Breast epithelium (tissue), 4 donors: Measurements from ENCODE around the gene RASSF1. TPM values are rescaled to one million over a fixed set of nuclear protein-coding genes. Genes with fewer than 3 reads are reported as not detected.

ENCODE experiments used
- DNase-seq, 2 donors: peaks; one replicate each; pipeline ENCODE4 v3.0.0-alpha.2; 2019; ENCODE audit warnings: low spot score in 2 of 2
- H3K27ac ChIP-seq, 2 donors: fragments of 200-600 bp; sonication (generic) in 1 of 2; one replicate each; pipeline ENCODE4 v1.5.1; 2016 to 2019; ENCODE audit warnings: mild to moderate bottlenecking in 1 of 2
- H3K27me3 ChIP-seq, 2 donors: fragments of 200-600 bp; sonication (generic) in 1 of 2; one replicate each; pipeline versions ENCODE4 v1.5.1 to v1.6.0; 2017 to 2019; ENCODE audit warnings: control low read depth in 1 of 2, mild to moderate bottlenecking in 1 of 2
- H3K36me3 ChIP-seq: fragments of 200-600 bp; one replicate; pipeline ENCODE4 v1.5.1; 2019
- H3K4me1 ChIP-seq, 2 donors: fragments of 200-600 bp; sonication (generic); one replicate each; pipeline ENCODE4 v1.5.1; 2016 to 2019; ENCODE audit warnings: control low read depth in 1 of 2
- H3K4me3 ChIP-seq, 3 donors: fragments of 200-600 bp; sonication (generic); 1 replicate in 2 of 3; 2 replicates in 1 of 3; pipeline ENCODE4 v1.5.1; 2016 to 2019; ENCODE audit warnings: mild to moderate bottlenecking in 3 of 3, moderate library complexity in 2 of 3
- H3K9me3 ChIP-seq, 2 donors: fragments of 200-600 bp; sonication (generic) in 1 of 2; one replicate each; pipeline ENCODE4 v1.5.1; 2016 to 2019; ENCODE audit warnings: control low read depth in 1 of 2
- CTCF ChIP-seq, 3 donors: fragments of 450-650 bp; IDR thresholded peaks; one replicate each; pipeline ENCODE4 v1.5.1; 2016 to 2017; ENCODE audit warnings: antibody characterized with exemption in 3 of 3, mild to moderate bottlenecking in 3 of 3, moderate library complexity in 3 of 3
- POLR2A ChIP-seq: fragments of 450-650 bp; IDR thresholded peaks from one replicate; pipeline ENCODE4 v1.6.1; 2016; ENCODE audit warnings: antibody characterized with exemption, mild to moderate bottlenecking, moderate library complexity
- POLR2AphosphoS5 ChIP-seq, 3 donors: sonication (generic); formaldehyde crosslinking; IDR thresholded peaks; one replicate each; pipeline ENCODE4 v1.6.1; 2017; ENCODE audit warnings: antibody characterized with exemption in 3 of 3
- intact Hi-C: fragments of 100-400 bp; cut with DNase I; formaldehyde crosslinking; loops from one replicate; pipeline ENCODE4 v1.15.1; 2023; ENCODE audit warnings: low total_unique reads
- total RNA-seq, 3 donors: library from RNA; depleted of rRNA; stranded (reverse); fragments of >200 nt; gene quantifications; one replicate each; pipeline ENCODE4 v1.1.0, GENCODE V29; 2016

Gene RASSF1
- total RNA-seq = 10 to 100 TPM; 42.7 to 63.6 (median 49.8) TPM

- no peaks in the 10 kb centered on the region for H3K36me3 ChIP-seq
- H3K4me1 ChIP-seq = peaks cover 8 to 23% of the 10 kb centered on the region in 2 donors
- no peaks in the 10 kb centered on the region for H3K27me3 ChIP-seq
- TF ChIP-seq POLR2AphosphoS5 (IDR thresholded peaks at IDR 0.05) (peak; percentile 18 to 70 (median 48)), CTCF (IDR thresholded peaks at IDR 0.05) (no peak)
- intact Hi-C loops = no loop called here
- DNase-seq = no peak
- H3K27ac ChIP-seq = peak within 1 kb of the TSS; percentile 66 to 90
- peak within 1 kb of the TSS; percentile 62 to 90 (median 65) for H3K4me3 ChIP-seq
- H3K9me3 ChIP-seq = no peaks in the 10 kb centered on the region
These were observed at the start of gene RASSF1 for GRCh38 chr3:50340448-50341329. Gene RASSF1, minus strand, starts transcription at chr3:50340836. Its CDS starts 31 bp downstream, at chr3:50340805.

GRCh38 chr3:50389414-50389767 is 48.8 kb upstream of the RASSF1 start:
- TF ChIP-seq CTCF (IDR thresholded peaks at IDR 0.05) (no peak), POLR2A (no peak), POLR2AphosphoS5 (IDR thresholded peaks at IDR 0.05) (no peak)
- no peak for DNase-seq
- Histone ChIP-seq H3K9me3 (no peaks in the 10 kb centered on the region), H3K4me1 (peaks cover 0 to 10% of the 10 kb centered on the region in 2 donors), H3K4me3 (no peak overlapping the region), H3K36me3 (no peaks in the 10 kb centered on the region), H3K27ac (no peak overlapping the region), H3K27me3 (no peaks in the 10 kb centered on the region)
- intact Hi-C loops = no loop called here

- TF ChIP-seq CTCF (IDR thresholded peaks at IDR 0.05) = no peak
- no peak for TF ChIP-seq POLR2AphosphoS5 (IDR thresholded peaks at IDR 0.05)
- peaks cover 0 to 10% of the 10 kb centered on the region in 2 donors for H3K4me1 ChIP-seq
- no peak overlapping the region for H3K4me3 ChIP-seq
- peak overlapping the region in 1 of 2 donors; percentile 35 for H3K27ac ChIP-seq
- H3K9me3 ChIP-seq = no peaks in the 10 kb centered on the region
- H3K27me3 ChIP-seq = no peaks in the 10 kb centered on the region
- intact Hi-C loops = no loop called here
- no peaks in the 10 kb centered on the region for H3K36me3 ChIP-seq
- peak in 1 of 2 donors; percentile 39 for DNase-seq
These were observed 48.2 kb upstream of the RASSF1 start for GRCh38 chr3:50388720-50389413.

GRCh38 chr3:50388016-50388719 is 47.5 kb upstream of the RASSF1 start:
- TF ChIP-seq POLR2A = no peak
- TF ChIP-seq POLR2AphosphoS5 (IDR thresholded peaks at IDR 0.05) = no peak
- no peak for TF ChIP-seq CTCF (IDR thresholded peaks at IDR 0.05)
- H3K9me3 ChIP-seq = no peaks in the 10 kb centered on the region
- intact Hi-C loops = no loop called here
- no peaks in the 10 kb centered on the region for H3K36me3 ChIP-seq
- no peak for DNase-seq
- H3K27me3 ChIP-seq = no peaks in the 10 kb centered on the region
- H3K27ac ChIP-seq = peak overlapping the region in 1 of 2 donors; percentile 35
- no peak overlapping the region for H3K4me3 ChIP-seq
- H3K4me1 ChIP-seq = peaks cover under 1 to 10% of the 10 kb centered on the region in 2 donors
